Measurements from ENCODE around the gene MRFAP1L1. TPM values are rescaled to one million over a fixed set of nuclear protein-coding genes. Genes with fewer than 3 reads are reported as not detected.

Gene MRFAP1L1
- polyA plus RNA-seq, 3 donors from 2014 or later, result 81.3 to 159 (median 139) TPM

GRCh38 chr4:6748286-6748685 is 38.6 kb upstream of the MRFAP1L1 start:
- no peak overlapping the region for H3K4me3 Mint-ChIP-seq
- H3K27ac Mint-ChIP-seq, result no peak overlapping the region
- no peak for DNase-seq
- peaks cover 0 to 2% (median 0%) of the 10 kb centered on the region in 3 donors for H3K27me3 Mint-ChIP-seq (ENCODE audit: low read depth in 3 of 3)
- peaks cover 7 to 8% of the 10 kb centered on the region in 2 donors for H3K4me1 Mint-ChIP-seq
- H3K36me3 Mint-ChIP-seq, result no peaks in the 10 kb centered on the region
- no peaks in the 10 kb centered on the region for H3K9me3 Mint-ChIP-seq

DNA sequence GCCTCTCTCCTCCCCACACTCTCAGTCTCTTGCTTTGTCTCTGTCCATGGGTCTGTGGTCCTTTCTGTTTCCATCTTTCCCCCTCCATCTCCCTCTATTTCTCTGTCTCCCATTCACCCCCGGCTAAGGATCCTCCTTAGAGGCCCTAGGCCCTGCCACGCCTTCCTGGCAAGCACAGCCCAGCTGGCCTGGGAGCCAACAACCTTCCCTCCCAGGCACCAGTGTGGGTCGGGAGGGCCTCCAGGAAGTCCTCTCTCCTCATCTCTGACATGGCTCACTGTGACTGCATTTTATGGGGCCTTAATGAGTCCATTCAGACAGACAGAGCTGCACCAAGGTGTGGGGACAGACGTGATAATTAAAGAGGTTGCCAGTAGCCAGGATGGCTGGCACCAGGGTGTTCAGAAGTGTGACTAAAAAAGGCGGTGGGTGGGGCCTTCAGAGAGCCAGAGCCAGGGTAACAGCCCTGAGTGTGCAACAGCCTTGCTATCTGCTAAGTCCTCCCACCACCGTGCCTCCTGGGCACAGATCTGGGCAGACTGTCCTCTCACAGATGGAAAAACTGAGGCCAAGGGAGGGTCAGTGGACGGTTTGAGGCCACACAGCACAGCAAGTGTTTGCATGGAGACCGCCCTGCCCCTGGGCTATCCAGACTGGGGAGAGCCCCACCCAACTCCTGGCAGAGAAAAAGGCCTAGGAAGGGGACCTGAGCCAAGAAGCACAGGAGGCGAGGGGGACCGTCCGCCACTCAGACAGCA is 37.8 kb upstream of the MRFAP1L1 start:
- Mint-ChIP-seq H3K4me1 (peaks cover 7 to 8% of the 10 kb centered on the region in 2 donors), H3K9me3 (no peaks in the 10 kb centered on the region), H3K4me3 (no peak overlapping the region), H3K27me3 (ENCODE audit: low read depth in 3 of 3) (peaks cover 0 to 2% (median 0%) of the 10 kb centered on the region in 3 donors), H3K27ac (peak overlapping the region in 1 of 6 donors; percentile 74), H3K36me3 (no peaks in the 10 kb centered on the region)
- DNase-seq, result no peak

- peak overlapping the region in 1 of 6 donors; percentile 74 for H3K27ac Mint-ChIP-seq
- H3K4me1 Mint-ChIP-seq, result peaks cover 5 to 6% of the 10 kb centered on the region in 2 donors
- H3K27me3 Mint-ChIP-seq (ENCODE audit: low read depth in 3 of 3), result peaks cover 0 to 2% (median 0%) of the 10 kb centered on the region in 3 donors
- no peak for DNase-seq
- no peaks in the 10 kb centered on the region for H3K9me3 Mint-ChIP-seq
- no peak overlapping the region for H3K4me3 Mint-ChIP-seq
- H3K36me3 Mint-ChIP-seq, result no peaks in the 10 kb centered on the region
These were observed 37.1 kb upstream of the MRFAP1L1 start for GRCh38 chr4:6746721-6747293.

DNA sequence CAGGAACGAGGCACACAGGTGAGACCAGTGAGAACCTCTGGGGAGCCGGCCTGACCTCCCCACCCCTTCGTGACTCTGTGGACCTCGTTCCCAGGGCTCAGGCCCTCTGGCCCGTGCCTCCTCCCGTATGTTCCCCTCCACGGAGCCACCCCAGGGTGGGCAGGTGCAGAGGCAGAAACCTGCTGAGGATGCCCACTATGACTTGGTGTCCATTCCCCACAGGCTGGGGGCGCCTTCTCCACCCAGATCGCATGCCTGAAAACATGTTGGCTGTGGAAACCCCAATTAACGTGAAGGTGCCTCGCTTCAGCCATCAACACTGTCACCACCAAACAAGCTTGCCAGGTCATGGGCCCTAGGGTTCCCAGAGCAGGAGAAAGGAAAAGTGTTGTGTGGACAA is 33.3 kb upstream of the MRFAP1L1 start:
- peaks cover 0 to 2% (median 0%) of the 10 kb centered on the region in 3 donors for H3K27me3 Mint-ChIP-seq (ENCODE audit: low read depth in 3 of 3)
- H3K36me3 Mint-ChIP-seq, result no peaks in the 10 kb centered on the region
- H3K9me3 Mint-ChIP-seq, result no peaks in the 10 kb centered on the region
- no peak overlapping the region for H3K4me3 Mint-ChIP-seq
- H3K4me1 Mint-ChIP-seq, result no peaks in the 10 kb centered on the region
- no peak overlapping the region for H3K27ac Mint-ChIP-seq
- DNase-seq, result no peak

- no peaks in the 10 kb centered on the region for H3K4me1 Mint-ChIP-seq
- H3K27me3 Mint-ChIP-seq (ENCODE audit: low read depth in 3 of 3), result peaks cover 0 to 2% (median 0%) of the 10 kb centered on the region in 3 donors
- DNase-seq, result no peak
- H3K27ac Mint-ChIP-seq, result no peak overlapping the region
- H3K36me3 Mint-ChIP-seq, result no peaks in the 10 kb centered on the region
- H3K9me3 Mint-ChIP-seq, result no peaks in the 10 kb centered on the region
- no peak overlapping the region for H3K4me3 Mint-ChIP-seq
These were observed 32.8 kb upstream of the MRFAP1L1 start for GRCh38 chr4:6742507-6742906.

GRCh38 chr4:6740347-6740746 is 30.7 kb upstream of the MRFAP1L1 start:
- Mint-ChIP-seq H3K9me3 (no peaks in the 10 kb centered on the region), H3K36me3 (no peaks in the 10 kb centered on the region), H3K27ac (no peak overlapping the region), H3K4me1 (no peaks in the 10 kb centered on the region), H3K27me3 (ENCODE audit: low read depth in 3 of 3) (peaks cover 0 to 2% (median 2%) of the 10 kb centered on the region in 3 donors), H3K4me3 (no peak overlapping the region)
- no peak for DNase-seq

GRCh38 chr4:6739920-6740319 is 30.3 kb upstream of the MRFAP1L1 start:
- Mint-ChIP-seq H3K27me3 (ENCODE audit: low read depth in 3 of 3) (peaks cover 0 to 2% (median 2%) of the 10 kb centered on the region in 3 donors), H3K9me3 (no peaks in the 10 kb centered on the region), H3K4me1 (no peaks in the 10 kb centered on the region), H3K27ac (no peak overlapping the region), H3K36me3 (no peaks in the 10 kb centered on the region), H3K4me3 (no peak overlapping the region)
- no peak for DNase-seq

DNA sequence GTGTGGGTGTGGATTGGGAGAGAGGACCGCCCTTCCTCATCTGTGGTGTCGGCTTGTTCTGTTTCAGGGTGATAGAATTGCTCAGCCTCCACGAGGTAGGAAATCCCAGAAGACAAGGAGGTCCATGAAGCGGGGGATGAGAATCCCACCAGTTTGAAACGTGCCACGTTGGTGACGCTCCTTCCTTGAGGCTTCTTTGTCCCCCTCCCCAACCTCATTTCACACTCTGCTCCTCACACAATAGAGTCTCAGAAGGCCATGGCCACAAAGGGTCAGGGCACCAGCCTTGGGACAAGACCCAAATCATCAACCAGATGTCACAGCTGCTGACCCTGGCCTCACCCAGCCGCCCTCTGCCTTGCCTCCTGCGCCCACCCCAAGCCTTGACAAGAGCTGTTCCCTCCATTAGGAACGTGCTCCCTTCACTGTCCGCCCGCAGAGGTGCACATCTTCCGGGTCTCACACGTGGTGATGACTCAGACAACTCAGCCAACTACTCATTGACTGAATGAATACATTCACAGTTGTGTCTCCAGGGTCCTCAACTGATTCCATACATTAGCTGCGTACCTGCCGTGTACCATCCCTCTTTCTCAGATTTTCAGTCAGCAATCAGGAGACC is 24.6 kb upstream of the MRFAP1L1 start:
- Mint-ChIP-seq H3K36me3 (no peaks in the 10 kb centered on the region), H3K4me3 (no peak overlapping the region), H3K27ac (no peak overlapping the region), H3K4me1 (no peaks in the 10 kb centered on the region), H3K9me3 (no peaks in the 10 kb centered on the region), H3K27me3 (ENCODE audit: low read depth in 3 of 3) (peaks cover 0 to 2% (median 1%) of the 10 kb centered on the region in 3 donors)
- DNase-seq, result no peak

GRCh38 chr4:6733358-6734164 is 23.9 kb upstream of the MRFAP1L1 start:
- peaks cover 0 to 2% (median 1%) of the 10 kb centered on the region in 3 donors for H3K27me3 Mint-ChIP-seq (ENCODE audit: low read depth in 3 of 3)
- H3K4me3 Mint-ChIP-seq, result no peak overlapping the region
- H3K9me3 Mint-ChIP-seq, result no peaks in the 10 kb centered on the region
- no peak overlapping the region for H3K27ac Mint-ChIP-seq
- no peaks in the 10 kb centered on the region for H3K4me1 Mint-ChIP-seq
- H3K36me3 Mint-ChIP-seq, result no peaks in the 10 kb centered on the region
- no peak for DNase-seq

DNA sequence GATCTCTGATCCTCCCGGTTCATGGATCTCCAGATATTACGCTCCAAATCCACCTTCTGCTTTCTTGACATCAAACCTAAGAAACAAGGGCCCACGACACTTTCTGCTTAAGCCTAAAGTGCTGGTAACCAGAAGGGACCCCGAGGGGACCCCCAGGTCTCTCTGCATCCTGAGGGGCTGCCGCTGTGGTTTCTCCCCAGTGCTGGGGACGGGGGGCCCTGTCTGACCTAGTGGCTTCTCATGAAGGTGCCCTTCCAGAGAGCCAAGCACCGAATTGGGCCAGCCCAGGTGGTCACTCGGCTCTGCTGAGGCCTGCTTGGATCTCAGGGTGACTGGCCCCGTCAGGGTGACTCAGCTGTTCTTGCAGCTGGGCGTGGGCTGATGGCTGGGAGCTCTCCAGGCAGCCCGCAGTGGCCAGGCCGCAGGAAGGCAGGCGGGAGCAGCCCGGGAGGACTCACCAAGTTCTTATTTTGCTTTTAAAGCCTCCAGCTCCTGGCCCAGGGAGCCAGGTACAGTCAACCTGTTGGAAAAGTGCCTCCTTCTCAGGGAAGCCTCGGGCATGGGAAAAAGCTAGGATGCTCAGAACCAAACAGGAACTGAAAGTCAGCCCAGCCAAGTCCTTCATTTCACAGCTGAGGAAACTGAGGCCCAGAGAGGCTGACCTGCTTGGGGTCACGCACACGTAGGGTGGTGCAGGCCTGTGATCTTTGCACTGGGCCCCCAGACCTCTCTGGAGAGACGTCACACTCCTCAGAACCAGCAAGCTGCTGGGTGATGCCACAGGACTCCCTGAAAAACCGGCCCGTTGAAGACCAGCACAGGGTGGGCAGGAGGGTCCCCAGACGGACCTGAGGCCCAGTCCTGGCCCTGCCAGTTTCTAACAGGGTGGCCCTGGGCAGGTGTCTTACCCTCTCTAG is 23.0 kb upstream of the MRFAP1L1 start:
- H3K27ac Mint-ChIP-seq, result no peak overlapping the region
- no peaks in the 10 kb centered on the region for H3K9me3 Mint-ChIP-seq
- H3K4me1 Mint-ChIP-seq, result no peaks in the 10 kb centered on the region
- H3K4me3 Mint-ChIP-seq, result no peak overlapping the region
- H3K27me3 Mint-ChIP-seq (ENCODE audit: low read depth in 3 of 3), result peaks cover 0 to 2% (median 1%) of the 10 kb centered on the region in 3 donors
- H3K36me3 Mint-ChIP-seq, result no peaks in the 10 kb centered on the region
- no peak for DNase-seq

- Mint-ChIP-seq H3K36me3 (no peaks in the 10 kb centered on the region), H3K27ac (no peak overlapping the region), H3K4me3 (no peak overlapping the region), H3K27me3 (ENCODE audit: low read depth in 3 of 3) (peaks cover 0 to 1% (median under 1%) of the 10 kb centered on the region in 3 donors), H3K4me1 (no peaks in the 10 kb centered on the region), H3K9me3 (no peaks in the 10 kb centered on the region)
- no peak for DNase-seq
These were observed 22.1 kb upstream of the MRFAP1L1 start for GRCh38 chr4:6731780-6732179.

- peaks cover 0 to 3% (median 3%) of the 10 kb centered on the region in 3 donors for H3K27me3 Mint-ChIP-seq (ENCODE audit: low read depth in 3 of 3)
- no peaks in the 10 kb centered on the region for H3K9me3 Mint-ChIP-seq
- H3K27ac Mint-ChIP-seq, result no peak overlapping the region
- H3K4me1 Mint-ChIP-seq, result no peaks in the 10 kb centered on the region
- H3K4me3 Mint-ChIP-seq, result no peak overlapping the region
- no peak for DNase-seq
- H3K36me3 Mint-ChIP-seq, result no peaks in the 10 kb centered on the region
These were observed 21.6 kb upstream of the MRFAP1L1 start for GRCh38 chr4:6731318-6731675.

All from immature natural killer cell (primary cell).